ENCODE measurements around the gene ABCA13.
"Not testable (repeated sequence)": the region's sequence is repeated elsewhere in the genome, so short reads cannot be mapped to it uniquely, and the experiment has no call there.

The ABCA13 gene, protein sequence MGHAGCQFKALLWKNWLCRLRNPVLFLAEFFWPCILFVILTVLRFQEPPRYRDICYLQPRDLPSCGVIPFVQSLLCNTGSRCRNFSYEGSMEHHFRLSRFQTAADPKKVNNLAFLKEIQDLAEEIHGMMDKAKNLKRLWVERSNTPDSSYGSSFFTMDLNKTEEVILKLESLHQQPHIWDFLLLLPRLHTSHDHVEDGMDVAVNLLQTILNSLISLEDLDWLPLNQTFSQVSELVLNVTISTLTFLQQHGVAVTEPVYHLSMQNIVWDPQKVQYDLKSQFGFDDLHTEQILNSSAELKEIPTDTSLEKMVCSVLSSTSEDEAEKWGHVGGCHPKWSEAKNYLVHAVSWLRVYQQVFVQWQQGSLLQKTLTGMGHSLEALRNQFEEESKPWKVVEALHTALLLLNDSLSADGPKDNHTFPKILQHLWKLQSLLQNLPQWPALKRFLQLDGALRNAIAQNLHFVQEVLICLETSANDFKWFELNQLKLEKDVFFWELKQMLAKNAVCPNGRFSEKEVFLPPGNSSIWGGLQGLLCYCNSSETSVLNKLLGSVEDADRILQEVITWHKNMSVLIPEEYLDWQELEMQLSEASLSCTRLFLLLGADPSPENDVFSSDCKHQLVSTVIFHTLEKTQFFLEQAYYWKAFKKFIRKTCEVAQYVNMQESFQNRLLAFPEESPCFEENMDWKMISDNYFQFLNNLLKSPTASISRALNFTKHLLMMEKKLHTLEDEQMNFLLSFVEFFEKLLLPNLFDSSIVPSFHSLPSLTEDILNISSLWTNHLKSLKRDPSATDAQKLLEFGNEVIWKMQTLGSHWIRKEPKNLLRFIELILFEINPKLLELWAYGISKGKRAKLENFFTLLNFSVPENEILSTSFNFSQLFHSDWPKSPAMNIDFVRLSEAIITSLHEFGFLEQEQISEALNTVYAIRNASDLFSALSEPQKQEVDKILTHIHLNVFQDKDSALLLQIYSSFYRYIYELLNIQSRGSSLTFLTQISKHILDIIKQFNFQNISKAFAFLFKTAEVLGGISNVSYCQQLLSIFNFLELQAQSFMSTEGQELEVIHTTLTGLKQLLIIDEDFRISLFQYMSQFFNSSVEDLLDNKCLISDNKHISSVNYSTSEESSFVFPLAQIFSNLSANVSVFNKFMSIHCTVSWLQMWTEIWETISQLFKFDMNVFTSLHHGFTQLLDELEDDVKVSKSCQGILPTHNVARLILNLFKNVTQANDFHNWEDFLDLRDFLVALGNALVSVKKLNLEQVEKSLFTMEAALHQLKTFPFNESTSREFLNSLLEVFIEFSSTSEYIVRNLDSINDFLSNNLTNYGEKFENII (N-terminal part only)

DNA sequence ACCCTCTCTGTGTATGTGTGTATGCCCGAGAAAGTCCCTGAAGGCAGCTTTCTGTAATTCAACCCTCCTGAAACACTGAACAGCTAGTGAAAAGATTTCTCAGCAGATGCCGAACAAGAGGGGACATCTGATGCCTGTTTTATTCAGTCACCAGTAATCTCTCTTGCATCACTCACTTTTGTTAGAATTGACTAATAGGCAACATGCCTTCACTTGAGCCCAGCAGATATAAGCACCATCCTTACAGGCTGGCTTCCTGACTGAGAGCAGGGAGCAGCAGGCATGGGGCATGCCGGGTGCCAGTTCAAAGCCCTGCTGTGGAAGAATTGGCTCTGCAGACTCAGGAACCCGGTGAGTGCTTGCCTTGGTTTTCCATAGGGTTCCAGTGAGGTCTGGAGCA lies at the start of gene ABCA13:
TSS of gene ABCA13 (plus strand) at position 257 of the 400 bp plus-strand sequence. CDS start at position 283, 26 bp downstream.
- no peaks in the 10 kb centered on the region for H3K4me1 Mint-ChIP-seq
- H3K27ac Mint-ChIP-seq (ENCODE audit: low read depth): no peak within 1 kb of the TSS
- no peak within 1 kb of the TSS for H3K4me3 Mint-ChIP-seq
- ATAC-seq (replicated peaks; ENCODE audit: extremely low read depth, poor library complexity, severe bottlenecking) (no peak), DNase-seq (ENCODE audit: low spot score in 2 of 2) (no peak)
- H3K27me3 Mint-ChIP-seq: peaks cover 40% of the 10 kb centered on the region
- no peaks in the 10 kb centered on the region for H3K9me3 Mint-ChIP-seq
- H3K36me3 Mint-ChIP-seq (ENCODE audit: insufficient read depth): no peaks in the 10 kb centered on the region

DNA sequence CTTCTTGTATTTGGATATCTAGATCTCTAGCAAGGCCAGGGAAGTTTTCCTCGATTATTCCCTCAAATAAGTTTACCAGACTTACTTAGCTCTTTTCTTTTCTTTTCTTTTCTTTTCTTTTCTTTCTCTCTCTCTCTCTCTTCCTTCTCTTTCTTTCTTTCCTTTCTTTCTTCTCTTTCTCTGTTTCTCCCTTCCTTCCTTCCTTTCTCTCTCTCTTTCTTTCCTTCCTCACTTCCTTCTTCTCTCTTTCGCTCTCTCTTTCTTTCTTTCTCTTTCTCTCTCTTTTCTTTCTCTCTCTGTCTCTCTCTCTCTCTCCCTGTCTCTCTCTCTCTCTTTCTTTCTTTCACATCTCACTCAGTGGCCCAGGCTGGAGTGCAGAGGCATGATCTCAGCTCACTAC lies 45.2 kb upstream of the ABCA13 start:
- Mint-ChIP-seq H3K36me3 (ENCODE audit: insufficient read depth) (peaks cover 1% of the 10 kb centered on the region), H3K4me1 (no peaks in the 10 kb centered on the region), H3K4me3 (no peak overlapping the region), H3K27ac (ENCODE audit: low read depth) (no peak overlapping the region), H3K9me3 (peaks cover 6% of the 10 kb centered on the region), H3K27me3 (peaks cover 57% of the 10 kb centered on the region)
- ATAC-seq (replicated peaks; ENCODE audit: extremely low read depth, poor library complexity, severe bottlenecking) (no peak), DNase-seq (ENCODE audit: low spot score in 2 of 2) (no peak)

GRCh38 chr7:48130658-48131108 lies 40.6 kb upstream of the ABCA13 start:
- peaks cover 1% of the 10 kb centered on the region for H3K36me3 Mint-ChIP-seq (ENCODE audit: insufficient read depth)
- H3K27me3 Mint-ChIP-seq: peaks cover 38% of the 10 kb centered on the region
- H3K27ac Mint-ChIP-seq (ENCODE audit: low read depth): no peak overlapping the region
- peaks cover 6% of the 10 kb centered on the region for H3K9me3 Mint-ChIP-seq
- H3K4me1 Mint-ChIP-seq: no peaks in the 10 kb centered on the region
- no peak overlapping the region for H3K4me3 Mint-ChIP-seq
- DNase-seq (ENCODE audit: low spot score in 2 of 2) (no peak), ATAC-seq (replicated peaks; ENCODE audit: extremely low read depth, poor library complexity, severe bottlenecking) (no peak)

DNA sequence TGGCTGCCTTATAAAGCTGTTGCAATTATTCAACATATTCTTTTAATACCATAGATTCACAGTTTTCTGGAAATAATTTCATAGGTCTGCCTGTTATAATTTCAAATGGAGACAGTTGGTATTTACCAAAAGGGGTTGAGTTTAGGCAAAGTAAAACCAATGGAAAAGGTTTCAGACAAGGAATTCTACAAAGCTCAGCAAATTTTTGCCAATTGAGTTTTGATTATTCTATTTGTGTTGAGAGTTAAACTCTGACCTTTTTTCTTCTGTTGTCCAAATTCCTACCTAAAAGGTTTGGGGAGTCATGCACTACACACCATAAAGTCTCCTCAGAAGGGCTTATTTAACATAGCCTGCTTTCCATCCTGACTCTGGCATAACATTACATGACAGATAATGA lies 38.5 kb upstream of the ABCA13 start:
- H3K4me1 Mint-ChIP-seq: no peaks in the 10 kb centered on the region
- ATAC-seq (replicated peaks; ENCODE audit: extremely low read depth, poor library complexity, severe bottlenecking) (no peak), DNase-seq (ENCODE audit: low spot score in 2 of 2) (no peak)
- no peaks in the 10 kb centered on the region for H3K36me3 Mint-ChIP-seq (ENCODE audit: insufficient read depth)
- H3K27ac Mint-ChIP-seq (ENCODE audit: low read depth): no peak overlapping the region
- H3K4me3 Mint-ChIP-seq: no peak overlapping the region
- H3K9me3 Mint-ChIP-seq: no peaks in the 10 kb centered on the region
- peaks cover 20% of the 10 kb centered on the region for H3K27me3 Mint-ChIP-seq

- Mint-ChIP-seq H3K4me3 (no peak overlapping the region), H3K27ac (ENCODE audit: low read depth) (no peak overlapping the region), H3K9me3 (no peaks in the 10 kb centered on the region), H3K36me3 (ENCODE audit: insufficient read depth) (no peaks in the 10 kb centered on the region), H3K27me3 (no peaks in the 10 kb centered on the region), H3K4me1 (peaks cover 11% of the 10 kb centered on the region)
- DNase-seq (ENCODE audit: low spot score in 2 of 2): no peak
- no peak for ATAC-seq (replicated peaks; ENCODE audit: extremely low read depth, poor library complexity, severe bottlenecking)
Measured at GRCh38 chr7:48139459-48139858, 31.8 kb upstream of the ABCA13 start.

DNA sequence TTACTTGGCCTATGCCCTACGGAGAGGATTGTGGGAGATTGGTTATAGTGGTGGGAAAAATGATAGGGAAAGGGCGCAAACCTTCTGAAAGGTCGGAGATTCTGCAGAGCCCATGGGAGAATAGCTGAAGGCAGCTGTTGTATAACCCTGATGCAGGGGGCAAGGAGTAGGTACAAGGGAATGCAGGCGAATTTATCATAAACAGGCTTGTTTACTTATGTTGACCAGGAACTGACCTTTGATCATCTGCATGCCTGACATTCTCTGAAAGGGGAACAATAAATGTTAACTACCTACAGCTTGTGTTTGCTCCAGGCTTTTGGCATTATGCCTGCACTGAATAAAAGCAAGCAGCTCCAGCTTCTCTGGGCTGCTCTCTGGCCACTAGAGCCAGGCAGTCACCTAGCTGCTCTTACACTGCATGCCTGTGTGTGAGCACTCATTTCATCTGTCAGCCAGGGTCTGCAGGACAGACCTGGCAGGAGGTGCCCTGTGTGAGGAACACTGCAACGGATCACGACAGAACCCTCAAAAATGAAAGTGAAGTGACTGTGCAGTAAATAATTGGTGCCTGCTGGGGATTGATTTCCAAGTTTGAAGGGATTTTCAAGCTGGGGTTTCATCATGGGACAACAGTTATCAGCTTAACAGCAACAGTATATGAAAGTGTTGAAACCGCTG lies 31.1 kb upstream of the ABCA13 start:
- no peak overlapping the region for H3K4me3 Mint-ChIP-seq
- no peak overlapping the region for H3K27ac Mint-ChIP-seq (ENCODE audit: low read depth)
- no peaks in the 10 kb centered on the region for H3K9me3 Mint-ChIP-seq
- H3K4me1 Mint-ChIP-seq: peaks cover 11% of the 10 kb centered on the region
- H3K27me3 Mint-ChIP-seq: peaks cover 1% of the 10 kb centered on the region
- ATAC-seq (replicated peaks; ENCODE audit: extremely low read depth, poor library complexity, severe bottlenecking) (no peak), DNase-seq (ENCODE audit: low spot score in 2 of 2) (no peak)
- H3K36me3 Mint-ChIP-seq (ENCODE audit: insufficient read depth): no peaks in the 10 kb centered on the region

GRCh38 chr7:48141521-48141920 lies 29.7 kb upstream of the ABCA13 start:
- Mint-ChIP-seq H3K27ac (ENCODE audit: low read depth) (no peak overlapping the region), H3K4me3 (no peak overlapping the region), H3K9me3 (no peaks in the 10 kb centered on the region), H3K4me1 (peaks cover 11% of the 10 kb centered on the region), H3K36me3 (ENCODE audit: insufficient read depth) (no peaks in the 10 kb centered on the region), H3K27me3 (peaks cover 15% of the 10 kb centered on the region)
- DNase-seq (ENCODE audit: low spot score in 2 of 2) (no peak), ATAC-seq (replicated peaks; ENCODE audit: extremely low read depth, poor library complexity, severe bottlenecking) (no peak)

GRCh38 chr7:48144291-48144768 lies 26.9 kb upstream of the ABCA13 start:
- H3K9me3 Mint-ChIP-seq: no peaks in the 10 kb centered on the region
- no peak for DNase-seq (ENCODE audit: low spot score in 2 of 2)
- peaks cover 43% of the 10 kb centered on the region for H3K27me3 Mint-ChIP-seq
- no peaks in the 10 kb centered on the region for H3K36me3 Mint-ChIP-seq (ENCODE audit: insufficient read depth)
- H3K27ac Mint-ChIP-seq (ENCODE audit: low read depth): no peak overlapping the region
- H3K4me1 Mint-ChIP-seq: peaks cover 7% of the 10 kb centered on the region
- no peak for ATAC-seq (replicated peaks; ENCODE audit: extremely low read depth, poor library complexity, severe bottlenecking)
- H3K4me3 Mint-ChIP-seq: no peak overlapping the region

DNA sequence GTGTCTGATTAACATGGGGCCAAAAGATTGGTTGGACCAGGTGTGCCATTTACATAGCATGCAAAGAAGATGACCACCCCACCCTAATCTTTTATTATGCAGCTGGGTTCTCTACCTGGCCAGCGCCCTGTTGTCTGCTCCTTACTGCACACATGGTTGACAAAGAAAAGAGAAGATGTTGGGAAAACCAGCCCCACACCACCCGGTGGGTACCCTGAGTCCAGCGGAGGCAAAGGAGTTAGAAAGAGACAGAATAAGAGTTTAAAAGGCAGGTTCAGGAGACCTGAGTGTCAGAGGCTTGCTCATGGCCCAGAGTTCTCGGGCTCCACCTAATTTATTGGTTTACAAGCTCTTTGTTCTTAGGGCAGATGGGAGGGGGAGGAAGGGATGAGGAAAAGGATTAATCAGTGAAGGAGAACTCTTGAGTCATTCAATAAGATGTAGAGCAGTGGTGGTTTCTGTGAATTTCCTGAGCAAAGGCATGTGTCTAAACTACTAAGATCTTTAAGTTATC lies 24.1 kb upstream of the ABCA13 start:
- Mint-ChIP-seq H3K27me3 (peaks cover 54% of the 10 kb centered on the region), H3K9me3 (no peaks in the 10 kb centered on the region), H3K27ac (ENCODE audit: low read depth) (no peak overlapping the region), H3K4me3 (no peak overlapping the region), H3K4me1 (no peaks in the 10 kb centered on the region), H3K36me3 (ENCODE audit: insufficient read depth) (no peaks in the 10 kb centered on the region)
- DNase-seq (ENCODE audit: low spot score in 2 of 2) (no peak), ATAC-seq (replicated peaks; ENCODE audit: extremely low read depth, poor library complexity, severe bottlenecking) (no peak)

DNA sequence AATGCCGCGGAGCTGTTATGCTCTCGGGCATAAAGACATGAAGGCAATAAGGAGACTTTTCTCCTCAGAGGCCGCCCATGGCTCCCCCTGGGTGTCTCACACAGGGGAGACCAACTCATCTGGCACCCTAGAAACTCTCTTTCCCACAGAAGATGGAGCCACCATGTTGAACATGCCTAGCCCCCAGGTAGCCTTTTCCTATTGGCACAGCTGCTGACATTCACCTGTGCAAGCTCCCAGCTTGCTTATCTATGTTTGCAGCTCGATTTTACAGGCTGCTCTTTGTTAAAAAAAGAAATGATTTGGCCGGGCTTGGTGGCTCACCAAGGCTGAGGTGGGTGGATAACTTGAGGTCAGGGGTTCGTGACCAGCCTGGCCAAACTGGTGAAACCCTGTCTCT lies 23.6 kb upstream of the ABCA13 start:
- not testable (repeated sequence) for DNase-seq (ENCODE audit: low spot score in 2 of 2); H3K27ac Mint-ChIP-seq (ENCODE audit: low read depth); H3K9me3 Mint-ChIP-seq; ATAC-seq (replicated peaks; ENCODE audit: extremely low read depth, poor library complexity, severe bottlenecking); H3K36me3 Mint-ChIP-seq (ENCODE audit: insufficient read depth); H3K4me3 Mint-ChIP-seq; H3K4me1 Mint-ChIP-seq
- peaks cover 54% of the 10 kb centered on the region for H3K27me3 Mint-ChIP-seq

GRCh38 chr7:48148311-48148710 lies 22.9 kb upstream of the ABCA13 start:
- ATAC-seq (replicated peaks; ENCODE audit: extremely low read depth, poor library complexity, severe bottlenecking): no peak
- H3K4me3 Mint-ChIP-seq: no peak overlapping the region
- no peak overlapping the region for H3K27ac Mint-ChIP-seq (ENCODE audit: low read depth)
- no peak for DNase-seq (ENCODE audit: low spot score in 2 of 2)
- H3K36me3 Mint-ChIP-seq (ENCODE audit: insufficient read depth): no peaks in the 10 kb centered on the region
- H3K9me3 Mint-ChIP-seq: no peaks in the 10 kb centered on the region
- H3K27me3 Mint-ChIP-seq: peaks cover 54% of the 10 kb centered on the region
- H3K4me1 Mint-ChIP-seq: no peaks in the 10 kb centered on the region

Data from central memory CD8-positive, alpha-beta T cell (primary cell).